Fibroblast of villous mesenchyme (primary cell): ENCODE results near the gene GSTO1. TPM values are rescaled to one million over a fixed set of nuclear protein-coding genes. Genes with fewer than 3 reads are reported as not detected.

ENCODE experiments used
- DNase-seq: peaks from one replicate; pipeline ENCODE4 v3.0.0-alpha.2; 2010; ENCODE audit warnings: low read depth
- H3K4me3 ChIP-seq: 2 replicates; pipeline ENCODE4 v1.5.1; 2011; ENCODE audit warnings: low read depth, mild to moderate bottlenecking, low read length
- CTCF ChIP-seq: IDR thresholded peaks from 2 replicates; pipeline ENCODE4 v1.5.1; 2012; ENCODE audit warnings: low read depth, mild to moderate bottlenecking, low read length; ENCODE audit not compliant: insufficient read depth
- total RNA-seq: library from RNA; depleted of rRNA; stranded (reverse); fragments of >200 nt; gene quantifications from 2 replicates; pipeline ENCODE4 v1.2.3, GENCODE V29; 2012

The GSTO1 gene
- total RNA-seq, 1 donor = 156 TPM

GRCh38 chr10:104281694-104282093 lies 27.0 kb downstream of the GSTO1 start:
- no peak for DNase-seq
- TF ChIP-seq CTCF = no peak
- no peak overlapping the region for H3K4me3 ChIP-seq

GRCh38 chr10:104284846-104285245 lies 30.2 kb downstream of the GSTO1 start:
- H3K4me3 ChIP-seq = no peak overlapping the region
- TF ChIP-seq CTCF = no peak
- no peak for DNase-seq

GRCh38 chr10:104286939-104287338 lies 32.2 kb downstream of the GSTO1 start:
- no peak overlapping the region for H3K4me3 ChIP-seq
- no peak for TF ChIP-seq CTCF
- DNase-seq = no peak

- DNase-seq = no peak
- TF ChIP-seq CTCF = no peak
- no peak overlapping the region for H3K4me3 ChIP-seq
Measured at GRCh38 chr10:104288355-104288754, 33.7 kb downstream of the GSTO1 start.

- peak; percentile 91 for DNase-seq
Measured at GRCh38 chr10:104291439-104291951, 36.8 kb downstream of the GSTO1 start.

GRCh38 chr10:104293011-104293410 lies 38.3 kb downstream of the GSTO1 start:
- DNase-seq = peak; percentile 54
- H3K4me3 ChIP-seq = no peak overlapping the region
- no peak for TF ChIP-seq CTCF

More at GRCh38 chr10:104291439-104291951, 36.8 kb downstream of the GSTO1 start:
- TF ChIP-seq CTCF = peak; percentile 100
- no peak overlapping the region for H3K4me3 ChIP-seq

- no peak overlapping the region for H3K4me3 ChIP-seq
- TF ChIP-seq CTCF = no peak
- DNase-seq = no peak
Measured at GRCh38 chr10:104293781-104294321, 39.2 kb downstream of the GSTO1 start.
